H1 (cell line): ENCODE results near the gene MAST1. TPM values are rescaled to one million over a fixed set of nuclear protein-coding genes. Genes with fewer than 3 reads are reported as not detected.

ENCODE experiments used
- CTCF ChIA-PET: fragments of 300-600 bp; sonication (Branson Sonifier 250); formaldehyde crosslinking; loops from one replicate; lab custom pipeline; 2021; ENCODE audit not compliant: partially characterized antibody; lab: Charles Lee
- POLR2A ChIA-PET: fragments of 300-600 bp; sonication (Branson Sonifier 250); formaldehyde crosslinking; loops from one replicate; lab custom pipeline; 2021; ENCODE audit warnings: inconsistent platforms; ENCODE audit not compliant: partially characterized antibody; lab: Charles Lee
- DNase-seq, 2 experiments: peaks; one replicate each; pipeline versions ENCODE4 v3.0.0 to v3.0.0-alpha.2; 2010 to 2022; ENCODE audit warnings: low spot score in 2 of 2, low read depth in 1 of 2, mixed read lengths in 1 of 2
- FAIRE-seq: peaks from 2 replicates; lab custom pipeline; 2011; peaks lifted over from hg19 to GRCh38; lab: Jason Lieb, UNC
- H2AFZ ChIP-seq: 2 replicates; pipeline ENCODE4 v1.8.1; 2012; ENCODE audit warnings: low read length, inconsistent platforms
- H2AK5ac ChIP-seq: 2 replicates; pipeline ENCODE4 v1.6.1; 2013; ENCODE audit warnings: low read depth, low read length
- H2BK120ac ChIP-seq: replicated peaks from 2 replicates; pipeline ENCODE3; 2013; ENCODE audit warnings: low read depth, low read length, inconsistent platforms
- H2BK12ac ChIP-seq: 2 replicates; pipeline ENCODE4 v1.6.1; 2013; ENCODE audit warnings: low read depth, low read length
- H2BK15ac ChIP-seq: 2 replicates; pipeline ENCODE4 v1.6.1; 2013; ENCODE audit warnings: low read length
- H2BK20ac ChIP-seq: 2 replicates; pipeline ENCODE4 v1.6.1; 2013; ENCODE audit warnings: low read length
- H2BK5ac ChIP-seq: 2 replicates; pipeline ENCODE4 v1.6.1; 2013; ENCODE audit warnings: low read depth, low read length
- H3K14ac ChIP-seq: 2 replicates; pipeline ENCODE4 v1.6.1; 2013; ENCODE audit warnings: inconsistent platforms; ENCODE audit not compliant: insufficient read length
- H3K18ac ChIP-seq: 2 replicates; pipeline ENCODE4 v1.6.1; 2013; ENCODE audit warnings: low read length; ENCODE audit errors: extremely low read depth
- H3K23ac ChIP-seq: 2 replicates; pipeline ENCODE4 v1.6.1; 2013; ENCODE audit warnings: inconsistent platforms; ENCODE audit not compliant: insufficient read length
- H3K23me2 ChIP-seq: 2 replicates; pipeline ENCODE4 v1.6.1; 2013; ENCODE audit warnings: low read depth, low read length
- H3K27ac ChIP-seq: 2 replicates; pipeline ENCODE4 v1.6.1; 2011; ENCODE audit warnings: low read depth, low read length, inconsistent platforms
- H3K27me3 ChIP-seq, 4 experiments: replicated peaks in 1 of 4; 1 replicate in 1 of 4; 2 replicates in 3 of 4; pipeline versions ENCODE4 v1.6.1 to v1.8.1; 2011 to 2013; ENCODE audit warnings: low read length in 3 of 4, mild to moderate bottlenecking in 3 of 4, inconsistent platforms in 2 of 4, mixed read lengths in 2 of 4, moderate library complexity in 1 of 4; ENCODE audit not compliant: control insufficient read depth in 3 of 4, insufficient read depth in 3 of 4; ENCODE audit errors: extremely low read depth in 1 of 4
- H3K36me3 ChIP-seq, 4 experiments: 2 replicates each; pipeline versions ENCODE4 v1.6.1 to v1.8.1; 2011 to 2013; ENCODE audit warnings: mild to moderate bottlenecking in 4 of 4, low read length in 3 of 4, moderate library complexity in 2 of 4, control low read depth in 1 of 4, inconsistent platforms in 1 of 4; ENCODE audit not compliant: insufficient read depth in 4 of 4, control insufficient read depth in 2 of 4
- H3K4ac ChIP-seq: replicated peaks from 2 replicates; pipeline ENCODE3; 2013; ENCODE audit warnings: low read length, low read depth, mixed read lengths, inconsistent platforms; ENCODE audit not compliant: insufficient read length
- H3K4me1 ChIP-seq, 4 experiments: replicated peaks in 1 of 4; 1 replicate in 1 of 4; 2 replicates in 3 of 4; pipeline versions ENCODE4 v1.6.1 to v1.8.1; 2011 to 2013; ENCODE audit warnings: low read length in 3 of 4, inconsistent platforms in 2 of 4, mixed read lengths in 1 of 4; ENCODE audit not compliant: insufficient read depth in 4 of 4, control insufficient read depth in 3 of 4
- H3K4me2 ChIP-seq, 2 experiments: 2 replicates each; pipeline versions ENCODE4 v1.6.1 to v1.8.1; 2011 to 2013; ENCODE audit warnings: low read depth in 2 of 2, low read length in 2 of 2, control low read depth in 1 of 2, inconsistent platforms in 1 of 2, mild to moderate bottlenecking in 1 of 2; ENCODE audit not compliant: insufficient read depth in 1 of 2
- H3K4me3 ChIP-seq, 4 experiments: fragments of 200-600, 300-600 bp in 1 of 4; sonication (generic), shearing (Covaris generic), sonication (Bioruptor Twin) in 1 of 4; 2 replicates each; pipeline versions ENCODE4 v1.5.1 to v1.8.1; 2011 to 2016; ENCODE audit warnings: low read length in 4 of 4, low read depth in 3 of 4, control low read depth in 2 of 4, inconsistent platforms in 2 of 4, mild to moderate bottlenecking in 2 of 4, mixed read lengths in 1 of 4, moderate library complexity in 1 of 4; ENCODE audit not compliant: insufficient read depth in 2 of 4; ENCODE audit errors: extremely low read depth in 1 of 4
- H3K56ac ChIP-seq: replicated peaks from 2 replicates; pipeline ENCODE3; 2013; ENCODE audit warnings: low read depth, mild to moderate bottlenecking, mixed read lengths, low read length, inconsistent platforms; ENCODE audit not compliant: insufficient read length
- H3K79me1 ChIP-seq: 2 replicates; pipeline ENCODE4 v1.6.1; 2013; ENCODE audit warnings: low read depth, low read length, control low read depth
- H3K79me2 ChIP-seq, 2 experiments: 2 replicates each; pipeline versions ENCODE4 v1.6.1 to v1.8.1; 2012 to 2013; ENCODE audit warnings: low read length in 2 of 2, mild to moderate bottlenecking in 2 of 2, inconsistent platforms in 1 of 2; ENCODE audit not compliant: insufficient read depth in 2 of 2, control insufficient read depth in 1 of 2
- H3K9ac ChIP-seq, 4 experiments: replicated peaks in 1 of 4; 1 replicate in 1 of 4; 2 replicates in 3 of 4; pipeline versions ENCODE4 v1.6.1 to v1.8.1; 2011 to 2013; ENCODE audit warnings: low read depth in 3 of 4, low read length in 3 of 4, control low read depth in 2 of 4, mild to moderate bottlenecking in 2 of 4, moderate library complexity in 2 of 4, inconsistent platforms in 1 of 4; ENCODE audit errors: extremely low read depth in 1 of 4
- H3K9me3 ChIP-seq, 2 experiments: 2 replicates each; pipeline versions ENCODE4 v1.6.1 to v1.8.1; 2012 to 2013; ENCODE audit warnings: mild to moderate bottlenecking in 2 of 2, moderate library complexity in 2 of 2, control low read depth in 1 of 2, inconsistent platforms in 1 of 2, low read depth in 1 of 2, low read length in 1 of 2, mixed read lengths in 1 of 2; ENCODE audit not compliant: insufficient read depth in 2 of 2
- H4K20me1 ChIP-seq, 2 experiments: replicated peaks in 1 of 2; 2 replicates each; pipeline versions ENCODE3 to v1.8.1; 2011 to 2013; ENCODE audit warnings: inconsistent platforms in 2 of 2, low read length in 2 of 2, mild to moderate bottlenecking in 1 of 2; ENCODE audit not compliant: insufficient read depth in 2 of 2, control insufficient read depth in 1 of 2
- H4K5ac ChIP-seq: 2 replicates; pipeline ENCODE4 v1.6.1; 2013; ENCODE audit warnings: low read length, low read depth, mixed read lengths, inconsistent platforms; ENCODE audit not compliant: insufficient read length
- H4K8ac ChIP-seq: 2 replicates; pipeline ENCODE4 v1.8.0; 2013; ENCODE audit warnings: mild to moderate bottlenecking, moderate library complexity, low read length, inconsistent platforms; ENCODE audit not compliant: insufficient read depth; ENCODE audit errors: extremely low read depth
- H4K91ac ChIP-seq: replicated peaks from 2 replicates; pipeline ENCODE3; 2013; ENCODE audit warnings: low read length, mixed read lengths, inconsistent platforms; ENCODE audit not compliant: insufficient read length
- JUND ChIP-seq: IDR thresholded peaks from 2 replicates; pipeline ENCODE4 v1.6.1; 2011; ENCODE audit warnings: mild to moderate bottlenecking, improper control_type of control experiment, low read length
- KDM1A ChIP-seq: fragments of 200-600, 300-600 bp; sonication (generic); IDR thresholded peaks from 2 replicates; pipeline ENCODE4 v1.7.1; 2016; ENCODE audit warnings: mild to moderate bottlenecking, low read length, borderline replicate concordance
- SAP30 ChIP-seq: fragments of 300-600 bp; sonication (generic); IDR thresholded peaks from 2 replicates; pipeline ENCODE4 v1.7.1; 2012; ENCODE audit warnings: low read length, moderate library complexity, mild to moderate bottlenecking, inconsistent platforms; ENCODE audit not compliant: insufficient read depth, insufficient replicate concordance
- TAF1 ChIP-seq: IDR thresholded peaks from 2 replicates; pipeline ENCODE4 v1.6.1; 2011; ENCODE audit warnings: mild to moderate bottlenecking, low read depth, low read length
- TBP ChIP-seq: IDR thresholded peaks from 2 replicates; pipeline ENCODE4 v1.6.1; 2011; ENCODE audit warnings: low read depth, low read length, improper control_type of control experiment
- TCF12 ChIP-seq: IDR thresholded peaks from 2 replicates; pipeline ENCODE4 v1.6.1; 2011; ENCODE audit warnings: low read depth, mild to moderate bottlenecking, low read length
- WGBS, 2 experiments: shearing (Covaris generic) in 1 of 2; methylation state at CpG; one replicate each; pipeline versions ENCODE4 v1.1.6 to v1.1.7; 2013 to 2015; ENCODE audit warnings: low lambda C conversion rate in 2 of 2, mixed read lengths in 2 of 2, inconsistent platforms in 1 of 2, low coverage in 1 of 2, missing lambda C conversion rate in 1 of 2; ENCODE audit not compliant: insufficient replicate concordance in 2 of 2, insufficient coverage in 1 of 2, insufficient read length in 1 of 2; ENCODE audit errors: extremely low coverage in 1 of 2, missing lambda C conversion rate in 1 of 2; 5-methylcytosine and 5-hydroxymethylcytosine counted together
- polyA plus RNA-seq, 7 experiments: library from polyadenylated mRNA; depleted of rRNA in 3 of 7; stranded (reverse) in 5 of 7; unstranded in 2 of 7; fragments of >200 nt in 5 of 7; fragments of 200-250 nt in 2 of 7; gene quantifications; 1 replicate in 5 of 7; 2 replicates in 1 of 7; 4 replicates in 1 of 7; pipeline versions ENCODE4 v1.2.1 to v1.2.3, GENCODE V29; 2011 to 2013; ENCODE audit warnings: missing spikeins in 2 of 7, mixed read lengths in 2 of 7
- total RNA-seq: library from RNA; stranded (reverse); fragmentation: NEBNext Ultra II Directional; extraction: Animal tissue kit (Norgen Biotek cat#: 25700); gene quantifications from 2 replicates; pipeline ENCODE4 v1.2.1, GENCODE V29; 2021

The MAST1 gene
- total and polyA plus RNA-seq, 2 of the 8 experiments (the other 6 are each of a cell fraction or from before 2014, with no cell fraction given), result 15.6 to 28.3 TPM

- Histone ChIP-seq H3K14ac (no peak overlapping the region), H2AFZ (no peak overlapping the region), H3K18ac (peak overlapping the region; percentile 48; the same call in 1 of the 2 replicates), H3K4me2 (peak overlapping the region in 1 of 2 experiments; percentile 65; a peak in 1 of 4 replicates), H2BK20ac (no peak overlapping the region), H3K23me2 (peaks cover 8% of the 10 kb centered on the region; the same call in 1 of the 2 replicates), H3K23ac (no peak overlapping the region), H4K91ac (no peak overlapping the region), H3K9ac (no peak overlapping the region), H3K27me3 (no peaks in the 10 kb centered on the region), H3K36me3 (peaks cover 0 to 4% (median 0%) of the 10 kb centered on the region in 4 experiments; a peak in 2 of 8 replicates), H3K4me3 (no peak overlapping the region), H3K27ac (no peak overlapping the region), H3K4ac (no peak overlapping the region), H4K5ac (no peak overlapping the region), H4K20me1 (no peaks in the 10 kb centered on the region), H2AK5ac (no peak overlapping the region), H3K56ac (no peak overlapping the region), H2BK15ac (0 out of 2 replicates have a peak overlapping the region, but pooled peaks have one; percentile 1), H4K8ac (no peak overlapping the region), H2BK5ac (0 out of 2 replicates have a peak overlapping the region, but pooled peaks have one; percentile 73), H3K4me1 (peaks cover 3 to 17% (median 14%) of the 10 kb centered on the region in 4 experiments), H3K79me2 (no peaks in the 10 kb centered on the region), H2BK12ac (no peak overlapping the region; the same call in 1 of the 2 replicates), H3K9me3 (no peaks in the 10 kb centered on the region), H3K79me1 (no peaks in the 10 kb centered on the region), H2BK120ac (no peak overlapping the region)
- 72% methylated on average over 19 of the region's 19 CpGs; no CpG with 5 or more reads in 1 of the 2 experiments for WGBS, 2 experiments
- DNase-seq, result peak in 1 of 2 experiments; percentile 52
- CTCF ChIA-PET, result interaction anchor here (1.5 to 7.9 kb wide), 3 partner anchors 8 to 88 kb away, joined by 4 to 48 read pairs (median 5); no protein-coding TSS in a partner anchor
- POLR2A ChIA-PET, result interaction anchor here (0.6 to 4.5 kb wide), 7 partner anchors 12 to 297 kb away, joined by 3 to 34 read pairs (median 7); partner anchors contain the start of gene DNASE2
- no peak for FAIRE-seq
- TF ChIP-seq JUND, result no peak
- no peak for TF ChIP-seq SAP30
- TF ChIP-seq TBP, result no peak
- TF ChIP-seq KDM1A, result no peak
- TF ChIP-seq TCF12, result no peak
- TF ChIP-seq TAF1, result no peak
These were observed 27.6 kb downstream of the MAST1 start for GRCh38 chr19:12865746-12866415.
